HuH-7 (cell line): ENCODE data around the gene MYEOV.

Source experiments
- DNase-seq: peaks from one replicate; pipeline ENCODE4 v3.0.0; 2011; ENCODE audit warnings: low spot score

The MYEOV gene

GRCh38 chr11:69319255-69320106 is 25.5 kb downstream of the MYEOV start:
- no peak for DNase-seq

- DNase-seq: no peak
These were observed 26.4 kb downstream of the MYEOV start for GRCh38 chr11:69320326-69320725.

- DNase-seq: no peak
These were observed 27.1 kb downstream of the MYEOV start for GRCh38 chr11:69320756-69321741.

- no peak for DNase-seq
These were observed 28.0 kb downstream of the MYEOV start for GRCh38 chr11:69321877-69322361.

DNA sequence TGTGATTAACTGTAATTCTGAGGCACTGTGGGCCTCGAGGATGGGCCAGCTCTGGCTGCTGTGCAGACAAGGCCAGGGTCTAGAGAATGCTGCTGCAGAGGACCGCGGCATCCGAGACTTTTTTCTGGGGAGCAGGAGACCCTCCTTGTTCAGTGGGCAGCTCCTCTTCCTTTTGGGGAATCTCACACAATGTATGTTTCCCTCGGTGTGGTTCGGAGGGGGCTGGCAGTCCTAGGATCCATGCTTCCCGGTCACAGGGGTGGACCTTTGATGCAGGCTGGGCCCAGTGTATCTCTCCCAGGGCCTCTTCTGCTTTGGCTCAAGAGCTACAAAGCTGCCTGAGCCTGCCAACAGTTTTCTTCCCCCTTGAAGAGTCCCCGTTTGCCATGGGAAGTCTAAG is 31.5 kb downstream of the MYEOV start:
- DNase-seq: no peak

GRCh38 chr11:69326622-69327219 is 32.8 kb downstream of the MYEOV start:
- no peak for DNase-seq

- no peak for DNase-seq
These were observed 33.8 kb downstream of the MYEOV start for GRCh38 chr11:69327741-69328191.

- no peak for DNase-seq
These were observed 34.3 kb downstream of the MYEOV start for GRCh38 chr11:69328231-69328630.

DNA sequence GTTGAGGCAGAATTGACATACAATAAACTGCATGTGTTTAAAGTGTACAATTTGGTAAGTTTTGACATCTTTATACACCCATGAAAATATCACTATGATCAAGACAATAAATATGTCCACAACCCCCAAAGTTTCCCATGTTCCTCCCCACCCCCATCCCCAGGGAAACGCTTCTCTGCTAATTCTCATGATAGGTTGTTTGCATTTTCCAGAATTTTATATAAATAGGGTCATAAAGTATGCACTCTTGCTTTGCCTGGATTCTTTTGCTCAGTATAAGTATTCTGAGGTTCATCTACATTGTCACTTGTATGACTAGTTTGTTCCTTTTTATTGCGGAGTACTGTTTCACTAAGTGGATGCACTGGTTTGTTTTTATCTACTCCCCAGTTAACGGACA is 35.6 kb downstream of the MYEOV start:
- no peak for DNase-seq

DNA sequence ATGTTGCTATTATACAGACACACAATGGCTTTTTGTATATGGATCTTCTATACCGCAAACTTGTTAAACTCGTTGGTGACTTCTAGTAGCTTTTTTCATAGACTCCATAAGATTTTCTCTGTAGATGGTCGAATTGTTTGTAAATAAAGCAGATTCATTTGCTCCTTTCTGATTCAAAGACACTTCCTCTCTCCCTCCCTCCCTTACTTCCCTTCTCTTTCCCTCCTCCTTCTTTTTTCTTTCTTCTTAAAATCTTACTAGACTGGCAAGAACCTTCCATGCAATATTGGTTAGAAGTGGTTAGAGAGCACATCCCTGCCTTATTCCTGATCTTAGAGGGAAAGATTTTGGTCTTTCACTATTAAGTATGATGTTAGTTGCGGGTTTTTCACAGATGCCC is 36.4 kb downstream of the MYEOV start:
- no peak for DNase-seq

DNA sequence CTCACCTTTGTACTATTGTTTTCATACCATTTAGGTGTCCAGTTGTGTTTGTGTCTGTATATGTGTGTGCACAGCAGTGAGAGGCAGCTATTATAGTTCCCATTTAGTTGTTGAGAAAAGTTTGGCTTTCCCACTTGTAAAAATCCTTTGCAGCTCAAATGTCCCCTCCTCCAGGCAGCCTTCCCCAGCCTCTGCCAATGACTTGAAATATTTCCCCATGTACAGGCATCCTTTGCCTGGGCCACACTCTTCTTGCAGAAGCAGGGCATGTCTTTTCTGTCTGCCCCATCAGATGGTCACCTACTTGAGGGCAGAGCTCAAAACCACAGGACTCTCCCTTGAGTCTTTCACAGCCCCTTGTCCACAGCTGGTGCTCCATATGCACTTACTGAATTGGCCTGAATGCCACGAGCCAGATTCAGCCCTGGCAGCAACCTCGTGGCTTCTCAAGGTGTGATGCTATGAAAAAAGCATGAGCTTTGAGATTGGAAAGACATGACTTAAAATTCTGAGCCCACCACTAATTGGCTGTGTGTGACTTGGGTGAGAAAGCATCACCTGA is 39.3 kb downstream of the MYEOV start:
- DNase-seq: no peak

GRCh38 chr11:69333879-69334278 is 39.9 kb downstream of the MYEOV start:
- DNase-seq: no peak

DNA sequence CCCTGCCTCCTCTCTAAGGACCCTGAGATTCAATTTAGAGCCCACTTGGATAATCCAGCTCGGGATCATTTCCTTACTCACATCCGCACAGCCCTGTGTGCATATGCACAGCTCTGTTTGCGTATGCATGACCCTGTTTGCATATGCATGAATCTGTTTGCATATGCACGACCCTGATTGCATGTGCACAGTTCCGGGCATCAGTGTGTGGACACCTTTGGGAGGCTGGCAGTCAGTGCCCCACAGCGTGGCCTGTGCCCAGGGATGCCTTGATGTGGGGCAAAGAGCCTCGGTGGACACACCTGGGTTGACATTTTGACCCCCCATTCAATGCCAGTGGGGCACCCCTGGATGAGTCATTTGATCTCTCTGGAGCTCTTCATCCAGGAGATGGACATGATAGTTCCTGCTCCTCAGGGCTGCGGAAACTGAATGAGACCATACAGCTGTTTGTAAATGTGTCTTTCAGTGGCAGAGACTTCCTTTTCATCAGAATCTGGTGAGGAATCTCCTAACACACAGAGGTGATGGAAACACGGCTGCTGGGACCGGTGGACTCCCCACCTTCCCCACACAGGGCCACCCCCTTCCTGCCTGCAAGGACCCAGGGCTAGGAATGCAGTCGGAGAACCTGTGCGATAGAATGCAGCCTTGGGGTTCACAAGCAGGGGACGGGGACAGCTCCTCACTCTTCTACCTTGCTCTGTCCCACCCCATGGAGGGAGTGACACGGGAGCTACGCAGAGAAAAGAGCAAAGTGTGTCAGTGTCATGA is 41.2 kb downstream of the MYEOV start:
- DNase-seq: no peak

DNA sequence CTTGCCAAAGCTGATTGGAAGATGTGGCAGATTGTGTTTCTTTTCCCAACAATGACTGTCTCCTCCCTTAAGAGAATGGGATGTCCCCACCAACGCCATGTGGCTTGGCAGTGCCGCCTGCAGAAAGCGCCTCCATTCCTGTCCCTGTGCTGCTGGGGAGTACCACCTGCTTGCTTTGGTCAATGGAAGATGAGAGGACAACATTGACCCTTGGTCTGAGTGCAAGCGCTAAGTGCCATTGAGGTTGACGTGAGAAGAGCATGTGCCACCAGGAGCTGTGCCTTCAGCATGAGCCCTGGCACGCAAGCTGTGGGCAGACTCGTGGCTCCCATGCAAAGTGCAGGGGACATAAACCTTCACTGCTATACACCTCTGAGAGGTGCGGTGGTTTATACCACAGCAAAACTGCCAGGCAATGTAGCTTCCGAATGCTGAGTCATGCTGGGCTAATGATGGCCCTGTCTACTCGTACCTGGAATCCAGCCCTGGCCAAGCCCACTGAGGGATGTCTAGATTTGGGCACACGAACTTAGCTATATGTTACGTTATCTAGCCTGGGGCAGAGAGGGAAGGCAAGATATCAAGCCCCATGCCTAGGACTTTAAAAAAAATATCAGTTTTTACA is 41.9 kb downstream of the MYEOV start:
- DNase-seq: no peak

DNA sequence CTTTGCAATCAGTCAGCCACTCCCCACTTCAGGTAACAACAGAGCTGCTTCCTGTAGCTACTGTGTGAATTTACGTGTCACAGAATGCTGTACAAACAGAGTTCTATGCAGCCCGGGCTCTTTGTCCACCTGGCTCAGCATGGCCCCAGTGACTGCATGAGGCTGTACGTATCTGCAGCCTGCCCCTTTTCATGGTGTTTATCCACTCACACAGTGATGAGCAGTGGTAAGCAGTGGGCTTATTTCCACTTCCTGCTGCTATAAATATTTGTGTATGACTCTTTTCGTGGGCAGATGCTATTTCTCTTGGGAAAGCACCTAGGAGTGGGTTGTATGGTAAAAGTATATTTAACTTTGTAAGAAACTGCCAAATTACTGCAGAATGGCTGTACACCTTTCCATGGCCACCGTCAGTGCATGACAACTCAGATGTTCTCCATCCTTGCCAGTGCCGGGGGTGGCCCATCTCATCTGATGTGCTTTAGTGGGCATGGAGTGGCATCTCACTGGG is 43.3 kb downstream of the MYEOV start:
- no peak for DNase-seq

- DNase-seq: no peak
These were observed 45.2 kb downstream of the MYEOV start for GRCh38 chr11:69339041-69339733.

- DNase-seq: no peak
These were observed 46.1 kb downstream of the MYEOV start for GRCh38 chr11:69339983-69340565.

GRCh38 chr11:69342588-69343330 is 48.8 kb downstream of the MYEOV start:
- DNase-seq: no peak
